ENCODE data around the gene PAIP1. TPM values are rescaled to one million over a fixed set of nuclear protein-coding genes. Genes with fewer than 3 reads are reported as not detected.

PAIP1 gene, protein sequence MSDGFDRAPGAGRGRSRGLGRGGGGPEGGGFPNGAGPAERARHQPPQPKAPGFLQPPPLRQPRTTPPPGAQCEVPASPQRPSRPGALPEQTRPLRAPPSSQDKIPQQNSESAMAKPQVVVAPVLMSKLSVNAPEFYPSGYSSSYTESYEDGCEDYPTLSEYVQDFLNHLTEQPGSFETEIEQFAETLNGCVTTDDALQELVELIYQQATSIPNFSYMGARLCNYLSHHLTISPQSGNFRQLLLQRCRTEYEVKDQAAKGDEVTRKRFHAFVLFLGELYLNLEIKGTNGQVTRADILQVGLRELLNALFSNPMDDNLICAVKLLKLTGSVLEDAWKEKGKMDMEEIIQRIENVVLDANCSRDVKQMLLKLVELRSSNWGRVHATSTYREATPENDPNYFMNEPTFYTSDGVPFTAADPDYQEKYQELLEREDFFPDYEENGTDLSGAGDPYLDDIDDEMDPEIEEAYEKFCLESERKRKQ
- 10 to 100 TPM; 58.2 to 70.8 (median 67.1) TPM for total RNA-seq (2021; fragmentation: NEBNext Ultra II Directional; extraction: Animal tissue kit (Norgen Biotek cat#: 25700))
- long read RNA-seq, transcript PAIP1-203 (11 exons, 1,734 nt), result major isoform, 25 of 54 reads
- long read RNA-seq, transcript PAIP1-201 (11 exons, 2,782 nt), result minor isoform, 15 of 54 reads
- long read RNA-seq, partial matches to known transcripts, result 8 of 54 reads
- long read RNA-seq, other reads (novel, unspliced or antisense), result 6 of 54 reads

DNA sequence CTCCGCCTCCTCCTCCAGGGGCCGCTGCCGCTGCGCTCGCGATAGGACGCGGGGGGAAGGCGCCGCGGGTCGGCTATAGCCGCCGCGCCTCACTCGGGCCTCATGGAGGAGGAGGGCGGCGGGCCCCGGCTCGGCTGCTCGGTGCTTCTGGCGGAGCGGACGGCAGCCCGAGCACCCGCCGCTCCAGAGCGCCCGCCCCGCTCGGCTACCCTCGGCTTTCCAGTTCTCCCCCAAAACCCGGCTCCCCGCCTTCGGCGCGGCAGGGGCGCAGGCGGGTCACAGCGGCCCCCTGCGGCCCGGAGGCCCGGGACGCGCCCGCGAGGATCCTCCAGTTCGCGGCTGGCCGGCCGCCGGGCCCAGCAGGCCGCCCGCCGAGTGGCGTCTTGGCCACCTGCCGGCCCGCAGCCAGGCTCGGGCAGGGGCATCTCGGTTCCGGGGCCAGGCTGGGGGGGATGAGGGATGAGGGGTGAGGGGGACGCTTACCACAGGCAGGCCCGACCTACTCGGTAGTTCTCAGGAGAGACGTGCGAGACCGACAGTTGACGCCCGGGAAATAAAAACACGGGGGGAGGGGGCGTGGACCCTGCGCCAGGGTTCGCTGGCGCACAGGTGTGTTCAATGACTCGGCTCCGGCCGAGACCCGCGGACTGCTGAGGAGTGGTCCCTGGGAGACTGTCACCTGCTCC, at the start of gene PAIP1:
PAIP1 (minus strand) TSS at position 221 of the 686 bp plus-strand sequence. CDS start 231 bp downstream, outside the sequence.
- peaks cover 25% of the 10 kb centered on the region for H3K4me1 Mint-ChIP-seq (ENCODE audit: low read depth)
- no peaks in the 10 kb centered on the region for H3K27me3 Mint-ChIP-seq (ENCODE audit: insufficient read depth)
- H3K27ac Mint-ChIP-seq, result peak within 1 kb of the TSS; percentile 90
- DNase-seq, result peak; percentile 83
- H3K9me3 Mint-ChIP-seq, result no peaks in the 10 kb centered on the region
- H3K4me3 Mint-ChIP-seq, result peak within 1 kb of the TSS; percentile 88
- TF ChIP-seq, protein P1, sequence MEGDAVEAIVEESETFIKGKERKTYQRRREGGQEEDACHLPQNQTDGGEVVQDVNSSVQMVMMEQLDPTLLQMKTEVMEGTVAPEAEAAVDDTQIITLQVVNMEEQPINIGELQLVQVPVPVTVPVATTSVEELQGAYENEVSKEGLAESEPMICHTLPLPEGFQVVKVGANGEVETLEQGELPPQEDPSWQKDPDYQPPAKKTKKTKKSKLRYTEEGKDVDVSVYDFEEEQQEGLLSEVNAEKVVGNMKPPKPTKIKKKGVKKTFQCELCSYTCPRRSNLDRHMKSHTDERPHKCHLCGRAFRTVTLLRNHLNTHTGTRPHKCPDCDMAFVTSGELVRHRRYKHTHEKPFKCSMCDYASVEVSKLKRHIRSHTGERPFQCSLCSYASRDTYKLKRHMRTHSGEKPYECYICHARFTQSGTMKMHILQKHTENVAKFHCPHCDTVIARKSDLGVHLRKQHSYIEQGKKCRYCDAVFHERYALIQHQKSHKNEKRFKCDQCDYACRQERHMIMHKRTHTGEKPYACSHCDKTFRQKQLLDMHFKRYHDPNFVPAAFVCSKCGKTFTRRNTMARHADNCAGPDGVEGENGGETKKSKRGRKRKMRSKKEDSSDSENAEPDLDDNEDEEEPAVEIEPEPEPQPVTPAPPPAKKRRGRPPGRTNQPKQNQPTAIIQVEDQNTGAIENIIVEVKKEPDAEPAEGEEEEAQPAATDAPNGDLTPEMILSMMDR (IDR thresholded peaks at IDR 0.05), result peak; percentile 76
- peaks cover 7% of the 10 kb centered on the region; the same call in 1 of the 2 replicates for H3K36me3 Mint-ChIP-seq (ENCODE audit: low read depth)

DNA sequence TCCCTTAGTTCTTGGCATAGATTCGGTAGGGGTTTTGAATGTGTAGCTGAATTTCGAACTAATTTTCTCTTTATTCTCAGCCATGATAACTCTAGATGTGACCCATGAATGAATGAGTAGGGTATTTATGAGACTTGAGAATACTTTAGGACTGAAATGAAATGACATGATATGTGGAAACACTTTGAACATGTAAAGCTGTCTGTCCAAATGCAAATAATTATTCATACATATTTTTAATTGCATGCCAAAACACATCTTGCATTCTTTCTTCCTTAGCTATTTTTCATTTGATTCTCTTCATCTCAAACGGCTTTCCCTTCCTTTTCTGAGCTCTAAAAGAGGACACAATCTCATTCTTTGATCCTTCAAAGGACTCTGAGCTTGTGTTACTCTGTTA, 49.5 kb upstream of the PAIP1 start:
- no peak overlapping the region for H3K27ac Mint-ChIP-seq
- peaks cover 26% of the 10 kb centered on the region for H3K4me1 Mint-ChIP-seq (ENCODE audit: low read depth)
- peaks cover 28% of the 10 kb centered on the region for H3K36me3 Mint-ChIP-seq (ENCODE audit: low read depth)
- no peaks in the 10 kb centered on the region for H3K9me3 Mint-ChIP-seq
- H3K27me3 Mint-ChIP-seq (ENCODE audit: insufficient read depth), result no peaks in the 10 kb centered on the region
- TF ChIP-seq, protein P1 (IDR thresholded peaks at IDR 0.05), result no peak
- DNase-seq, result no peak
- no peak overlapping the region for H3K4me3 Mint-ChIP-seq

DNA sequence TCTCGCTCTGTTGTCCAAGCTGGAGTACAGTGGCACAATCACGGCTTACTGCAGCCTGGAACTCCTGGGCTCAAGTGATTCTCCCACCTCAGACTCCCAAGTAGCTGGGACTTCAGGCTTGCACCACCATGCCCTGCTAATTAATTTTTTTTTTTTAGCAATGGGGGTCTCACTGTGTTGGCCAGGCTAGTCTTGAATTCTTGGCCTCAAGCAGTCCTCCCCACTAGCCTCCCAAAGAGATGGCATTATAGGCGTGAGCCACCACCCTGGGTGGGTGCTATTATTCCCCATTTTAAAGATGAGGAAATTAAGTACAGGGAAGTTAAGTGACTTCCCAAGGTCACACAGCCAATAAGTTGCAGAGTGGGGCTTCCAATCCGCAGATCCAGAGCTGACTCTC, 47.8 kb upstream of the PAIP1 start:
- Mint-ChIP-seq H3K4me1 (ENCODE audit: low read depth) (peaks cover 30% of the 10 kb centered on the region), H3K36me3 (ENCODE audit: low read depth) (peaks cover 20% of the 10 kb centered on the region), H3K9me3 (no peaks in the 10 kb centered on the region), H3K4me3 (peak overlapping the region; percentile 91; the same call in 1 of the 2 replicates), H3K27ac (no peak overlapping the region; the same call in 1 of the 2 replicates), H3K27me3 (ENCODE audit: insufficient read depth) (no peaks in the 10 kb centered on the region)
- no peak for DNase-seq
- TF ChIP-seq, protein P1 (IDR thresholded peaks at IDR 0.05), result no peak

DNA sequence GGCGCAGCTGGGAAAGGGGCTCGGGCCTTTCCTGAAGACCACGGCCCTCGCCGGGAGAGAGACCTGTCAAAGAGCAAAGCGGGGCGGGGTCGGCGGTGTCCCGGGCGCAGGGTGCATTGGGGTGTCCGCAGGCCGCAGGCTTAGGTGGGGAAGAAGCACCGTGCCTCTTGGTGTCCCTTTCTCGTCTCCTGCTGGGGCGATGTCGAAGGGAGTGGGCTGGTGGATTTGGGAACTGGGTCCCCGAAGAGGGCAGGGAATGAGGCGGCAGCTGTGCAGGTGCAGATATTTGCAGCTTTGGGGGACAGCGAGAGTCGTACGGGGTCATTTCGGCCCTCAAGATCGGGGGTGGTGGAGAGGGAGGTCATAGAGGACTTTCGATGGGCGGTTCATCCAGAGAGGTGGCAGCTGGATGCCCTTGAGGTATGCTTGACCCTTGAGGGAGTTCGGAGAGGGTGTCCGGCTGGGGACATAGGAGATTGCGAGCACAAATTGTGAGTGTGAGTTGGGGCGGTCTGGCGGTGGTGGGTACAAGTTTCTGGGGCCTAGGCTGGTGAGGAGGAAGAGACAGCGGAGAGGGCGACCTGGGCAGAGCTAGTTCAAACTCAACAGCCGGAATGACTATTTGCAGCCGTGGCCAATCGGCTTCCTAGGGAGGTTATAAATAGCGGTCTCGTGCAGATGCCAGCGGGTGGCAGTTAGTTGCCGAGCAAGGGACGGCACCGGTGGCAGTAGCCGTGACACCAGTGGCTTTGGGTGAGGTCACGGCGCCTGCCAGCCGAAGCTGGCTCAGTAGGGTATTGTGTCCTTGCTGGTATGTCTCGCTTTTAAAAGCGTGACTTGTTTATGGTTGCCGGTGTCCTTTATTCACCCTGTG, 46.7 kb upstream of the PAIP1 start:
- Mint-ChIP-seq H3K27me3 (ENCODE audit: insufficient read depth) (no peaks in the 10 kb centered on the region), H3K4me3 (peak overlapping the region; percentile 91), H3K4me1 (ENCODE audit: low read depth) (peaks cover 30% of the 10 kb centered on the region), H3K9me3 (no peaks in the 10 kb centered on the region), H3K27ac (peak overlapping the region; percentile 93), H3K36me3 (ENCODE audit: low read depth) (peaks cover 19% of the 10 kb centered on the region)
- DNase-seq, result peak; percentile 34
- TF ChIP-seq, protein P1 (IDR thresholded peaks at IDR 0.05), result no peak
